ENCODE data around the gene INPP5A.

Gene INPP5A

DNA sequence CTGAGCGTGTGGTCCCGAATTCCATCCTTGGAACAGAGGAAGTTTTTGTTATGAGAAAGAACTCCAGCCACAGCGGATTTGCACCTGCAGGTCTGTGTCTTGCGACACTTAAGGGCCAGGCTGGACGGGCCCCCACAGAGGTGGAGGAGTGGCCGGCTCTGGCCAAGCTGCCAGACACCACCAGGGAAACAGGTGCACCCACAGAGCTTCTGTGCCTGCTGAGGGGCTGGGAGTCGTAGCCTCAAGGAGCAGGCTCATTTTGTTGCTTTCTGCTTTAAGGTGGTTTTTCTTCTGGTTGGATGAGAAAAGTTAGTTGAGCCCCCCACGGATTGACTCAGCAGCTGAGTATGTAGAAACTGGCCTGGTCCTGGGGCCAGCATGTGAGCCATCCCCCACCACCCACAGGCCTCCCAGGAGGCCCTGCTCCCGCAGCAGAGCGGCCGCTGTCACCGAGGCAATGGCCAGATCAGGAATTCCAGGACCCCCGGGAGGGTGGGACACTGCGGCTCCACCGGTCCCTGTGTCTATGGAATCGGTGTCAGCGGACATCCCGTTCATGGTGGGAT lies 206.4 kb downstream of the INPP5A start:
- no peak for DNase-seq
- in situ Hi-C loops (cut with MboI; ENCODE audit: low pct_unique_long_range_greater_than_20kb, low sequenced_read_pairs): no loop called here

DNA sequence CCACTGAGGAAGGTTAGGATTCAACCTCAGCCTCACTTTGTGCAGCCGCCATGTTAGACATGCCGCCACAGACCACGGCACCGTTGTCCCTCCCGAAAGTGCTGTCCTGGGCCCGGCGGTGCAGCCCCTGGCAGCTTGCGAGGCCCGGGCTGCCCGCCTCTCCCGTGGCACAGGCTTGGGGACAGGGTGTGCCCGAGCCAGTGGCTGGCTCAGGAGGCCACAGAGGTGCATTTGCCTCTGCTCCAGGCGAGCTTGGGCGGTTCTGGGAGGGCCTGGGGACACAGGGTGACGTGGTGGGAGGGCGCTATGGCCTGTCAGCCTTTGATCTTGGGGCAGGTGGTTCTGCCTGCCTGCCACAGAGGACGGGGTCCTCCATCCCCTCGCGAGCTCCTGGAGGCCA lies 207.3 kb downstream of the INPP5A start:
- in situ Hi-C loops (cut with MboI; ENCODE audit: low pct_unique_long_range_greater_than_20kb, low sequenced_read_pairs): no loop called here
- DNase-seq: no peak

DNA sequence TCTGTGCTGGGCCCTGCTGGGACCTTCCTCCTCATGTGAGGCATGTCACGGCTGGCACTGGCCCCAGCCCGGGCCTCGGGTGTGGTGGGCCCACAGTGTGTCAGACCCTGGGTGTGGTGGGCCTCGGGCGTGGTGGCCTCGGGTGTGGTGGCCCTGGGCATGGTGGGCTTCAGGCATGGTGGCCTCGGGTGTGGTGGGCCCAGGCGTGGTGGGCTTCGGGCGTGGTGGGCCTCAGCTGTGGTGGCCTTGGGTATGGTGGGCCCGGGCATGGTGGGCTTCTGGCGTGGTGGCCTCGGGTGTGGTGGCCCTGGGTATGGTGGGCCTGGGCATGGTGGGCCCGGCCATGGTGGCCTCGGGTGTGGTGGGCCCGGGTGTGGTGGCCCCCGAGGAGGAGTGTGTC lies 207.9 kb downstream of the INPP5A start:
- no peak for DNase-seq
- in situ Hi-C loops (cut with MboI; ENCODE audit: low pct_unique_long_range_greater_than_20kb, low sequenced_read_pairs): no loop called here

DNA sequence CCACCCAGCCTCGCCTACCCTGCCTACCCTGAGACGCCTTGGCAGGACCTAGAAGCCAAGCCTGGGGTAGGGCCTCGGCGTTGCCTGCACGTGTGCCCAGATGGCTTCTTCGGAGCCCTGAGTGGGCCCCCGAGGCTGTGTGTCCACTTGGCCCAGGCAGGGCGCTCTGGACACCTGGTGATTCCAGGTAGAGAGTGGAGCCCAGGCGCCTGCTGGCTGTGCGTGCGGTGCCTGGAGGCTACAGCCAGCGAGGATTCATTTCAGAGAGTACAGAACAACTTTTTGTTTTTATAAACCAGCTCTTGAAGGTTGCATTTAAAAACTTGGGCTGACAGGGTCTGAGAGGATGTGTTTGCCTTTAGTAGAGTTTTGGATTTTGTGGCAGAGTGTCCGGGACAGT lies 208.4 kb downstream of the INPP5A start:
- in situ Hi-C loops (cut with MboI; ENCODE audit: low pct_unique_long_range_greater_than_20kb, low sequenced_read_pairs): no loop called here
- no peak for DNase-seq

DNA sequence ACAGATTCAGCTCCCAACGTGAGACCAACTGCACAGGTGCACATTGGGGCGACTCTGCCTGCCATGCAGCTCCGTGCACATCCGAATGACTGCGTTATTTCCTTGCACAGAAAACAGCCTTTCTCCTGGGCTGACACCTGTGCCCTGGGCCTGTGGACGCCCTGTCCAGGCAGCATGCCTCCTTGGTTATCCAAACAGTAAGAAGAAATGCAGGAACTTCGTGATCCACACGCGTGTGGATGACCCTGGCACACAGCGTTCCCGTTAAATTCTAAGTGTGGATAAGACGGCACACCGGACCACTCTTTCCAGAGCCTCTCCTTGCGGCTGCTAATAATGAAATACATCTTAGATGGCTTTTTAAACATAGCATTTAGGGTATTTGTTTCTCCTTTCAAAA lies 208.8 kb downstream of the INPP5A start:
- in situ Hi-C loops (cut with MboI; ENCODE audit: low pct_unique_long_range_greater_than_20kb, low sequenced_read_pairs): no loop called here
- no peak for DNase-seq

DNA sequence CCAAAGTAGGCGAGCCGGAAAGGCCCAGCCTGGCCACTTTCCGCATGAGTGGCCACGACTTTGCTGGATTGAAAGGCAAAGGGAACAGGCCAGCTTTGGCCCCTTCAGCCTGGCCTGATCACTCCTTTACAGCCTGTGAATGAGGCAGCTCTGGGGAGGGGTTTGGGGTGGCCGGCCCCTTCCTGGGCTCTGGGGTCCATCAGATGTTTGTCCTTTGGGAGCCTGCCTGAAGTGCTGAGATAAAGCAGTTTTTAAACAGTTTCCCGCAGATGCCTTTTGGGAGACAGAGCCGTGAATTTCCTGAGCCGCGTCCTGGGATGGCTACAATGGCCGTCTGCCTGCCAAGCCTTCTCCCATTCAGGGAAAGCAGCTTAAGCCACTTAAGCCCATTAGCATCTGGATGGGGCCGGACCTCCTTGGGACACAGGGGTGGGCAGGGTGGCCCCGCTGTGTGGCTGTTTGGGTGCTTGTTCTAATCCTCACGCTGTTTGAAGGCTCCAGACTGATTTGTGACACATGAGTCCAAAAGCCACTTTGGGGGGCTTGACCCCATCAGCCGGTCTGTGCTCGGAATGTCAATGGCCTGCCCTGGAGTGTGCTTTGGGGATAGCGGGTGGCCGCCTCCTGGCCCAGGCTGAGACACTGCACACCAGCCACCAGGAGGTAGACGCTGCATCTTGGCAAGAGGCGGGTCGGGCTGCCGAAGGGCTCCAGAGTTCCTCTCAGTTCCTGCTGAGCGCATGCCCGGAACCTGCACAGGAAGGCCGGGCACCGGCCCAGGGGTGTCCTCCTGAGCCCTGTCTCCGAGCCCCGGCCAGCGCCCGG lies 209.4 kb downstream of the INPP5A start:
- in situ Hi-C loops (cut with MboI; ENCODE audit: low pct_unique_long_range_greater_than_20kb, low sequenced_read_pairs): no loop called here
- DNase-seq: no peak

DNA sequence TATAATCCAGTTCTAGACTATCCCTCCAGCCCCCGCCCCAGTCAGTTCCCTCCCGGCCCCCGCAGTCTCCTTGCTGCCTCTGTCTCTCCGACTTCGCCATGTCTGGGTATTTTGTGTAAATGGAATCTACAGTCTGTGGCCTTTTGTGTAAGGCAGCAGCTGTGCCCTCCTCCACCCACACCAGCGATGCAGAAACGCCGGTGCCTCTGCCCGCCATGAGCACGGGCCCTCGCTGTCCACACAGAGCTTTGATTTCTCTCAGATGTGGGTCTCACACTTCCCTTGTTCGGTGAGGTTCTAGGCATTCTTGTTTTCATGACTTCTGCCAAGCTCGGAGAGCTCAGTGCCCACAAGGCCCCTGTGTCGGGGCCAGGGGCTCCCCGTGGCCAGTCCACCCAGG lies 210.5 kb downstream of the INPP5A start:
- DNase-seq: no peak
- in situ Hi-C loops (cut with MboI; ENCODE audit: low pct_unique_long_range_greater_than_20kb, low sequenced_read_pairs): no loop called here

DNA sequence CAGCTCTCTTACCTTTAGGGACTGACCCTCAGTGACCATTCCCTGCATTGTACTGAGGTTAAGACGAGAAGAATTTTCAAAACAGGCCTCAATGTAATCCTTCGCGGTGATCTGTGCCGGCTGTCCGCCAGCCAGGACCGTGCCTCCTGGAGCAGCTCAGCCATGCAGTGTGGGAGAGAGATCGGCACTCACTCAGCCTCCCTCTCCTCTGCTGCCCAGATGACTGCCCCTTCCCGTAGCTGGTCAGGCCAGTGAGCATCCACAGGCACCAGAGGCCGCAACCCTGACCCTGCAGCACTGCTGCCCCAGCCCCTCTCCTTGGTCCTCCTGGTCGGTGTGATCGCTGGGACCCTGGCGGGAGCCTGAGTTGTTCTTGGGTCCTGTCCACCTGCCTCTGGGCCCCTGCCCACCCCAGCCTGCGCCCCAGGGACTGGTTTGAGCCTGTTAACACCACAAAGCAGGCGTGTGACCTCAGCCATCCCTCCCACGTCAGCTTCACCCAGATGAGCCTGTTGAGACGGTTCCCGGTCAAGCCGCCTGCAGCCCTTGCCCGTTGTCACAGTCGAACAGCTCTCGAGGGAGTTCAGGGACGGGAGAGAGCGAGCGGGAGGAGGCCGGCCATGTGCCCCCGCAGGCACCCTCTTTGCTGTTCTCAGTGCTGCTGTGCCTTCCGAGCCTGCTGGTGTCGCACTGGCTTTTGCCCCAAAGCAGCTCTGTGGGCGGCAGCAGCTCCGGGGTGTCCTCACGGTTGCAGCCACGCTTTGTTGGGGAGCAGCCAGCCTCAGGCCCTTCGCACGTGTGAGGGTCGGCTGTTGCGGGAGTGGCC lies 211.2 kb downstream of the INPP5A start:
- in situ Hi-C loops (cut with MboI; ENCODE audit: low pct_unique_long_range_greater_than_20kb, low sequenced_read_pairs): no loop called here
- no peak for DNase-seq

DNA sequence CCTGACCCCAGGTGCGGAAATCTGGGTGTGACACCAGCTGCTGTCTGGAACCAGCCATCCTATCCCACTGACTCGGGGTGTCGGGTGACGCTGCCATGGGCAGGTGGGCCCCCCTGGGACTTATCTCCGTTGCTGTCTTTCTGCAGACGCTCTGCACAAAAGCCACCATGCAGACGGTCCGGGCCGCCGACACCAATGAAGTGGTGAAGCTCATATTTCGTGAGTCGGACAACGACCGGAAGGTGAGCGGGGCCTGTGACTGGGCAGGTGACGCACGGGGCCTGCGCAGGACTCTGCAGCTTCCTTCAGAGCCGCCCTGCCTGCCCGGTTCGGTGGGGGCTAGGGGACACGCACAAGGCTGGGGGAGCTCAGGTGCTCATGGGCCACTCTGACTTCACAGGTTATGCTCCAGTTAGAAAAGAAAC lies 211.8 kb downstream of the INPP5A start:
- in situ Hi-C loops (cut with MboI; ENCODE audit: low pct_unique_long_range_greater_than_20kb, low sequenced_read_pairs): no loop called here
- no peak for DNase-seq

DNA sequence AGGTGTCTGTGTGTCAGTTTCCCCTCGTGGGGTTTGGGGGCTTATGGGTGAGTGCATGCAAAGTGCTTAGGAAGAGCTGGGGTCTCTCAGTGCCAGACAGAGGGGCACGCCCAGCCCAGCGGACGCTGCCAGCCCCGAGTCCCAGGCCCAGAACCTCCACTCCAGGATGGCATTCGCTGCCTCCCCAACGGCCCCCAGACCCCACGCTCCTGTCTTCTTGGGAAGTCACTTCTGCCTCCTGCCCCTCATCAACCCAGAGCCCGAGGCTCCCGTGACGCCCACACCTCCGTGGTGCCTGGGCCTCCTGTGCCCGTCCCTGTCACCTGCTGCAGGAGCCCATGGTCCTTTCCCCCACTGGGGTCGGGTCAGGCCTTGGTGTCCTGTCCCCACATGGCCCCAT lies 213.3 kb downstream of the INPP5A start:
- in situ Hi-C loops (cut with MboI; ENCODE audit: low pct_unique_long_range_greater_than_20kb, low sequenced_read_pairs): no loop called here
- DNase-seq: no peak

DNA sequence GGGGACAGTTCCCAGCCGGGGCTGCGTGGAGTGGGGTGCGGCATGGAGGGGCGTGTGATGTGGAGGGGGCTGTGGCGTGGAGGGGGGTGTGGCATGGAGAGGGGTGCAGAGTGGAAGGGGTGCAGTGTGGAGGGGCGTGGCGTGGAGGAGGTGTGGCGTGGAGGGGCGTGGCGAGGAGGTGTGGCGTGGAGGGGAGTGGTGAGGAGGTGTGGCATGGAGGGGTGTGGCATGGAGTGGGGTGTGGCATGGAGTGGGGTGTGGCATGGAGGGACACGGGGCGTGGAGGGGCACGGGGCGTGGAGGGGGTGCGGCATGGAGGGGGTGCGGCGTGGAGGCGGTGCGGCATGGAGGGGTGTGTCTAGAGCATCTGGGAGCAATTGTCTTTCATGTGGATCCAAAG lies 214.8 kb downstream of the INPP5A start:
- no peak for DNase-seq
- in situ Hi-C loops (cut with MboI; ENCODE audit: low pct_unique_long_range_greater_than_20kb, low sequenced_read_pairs): no loop called here

DNA sequence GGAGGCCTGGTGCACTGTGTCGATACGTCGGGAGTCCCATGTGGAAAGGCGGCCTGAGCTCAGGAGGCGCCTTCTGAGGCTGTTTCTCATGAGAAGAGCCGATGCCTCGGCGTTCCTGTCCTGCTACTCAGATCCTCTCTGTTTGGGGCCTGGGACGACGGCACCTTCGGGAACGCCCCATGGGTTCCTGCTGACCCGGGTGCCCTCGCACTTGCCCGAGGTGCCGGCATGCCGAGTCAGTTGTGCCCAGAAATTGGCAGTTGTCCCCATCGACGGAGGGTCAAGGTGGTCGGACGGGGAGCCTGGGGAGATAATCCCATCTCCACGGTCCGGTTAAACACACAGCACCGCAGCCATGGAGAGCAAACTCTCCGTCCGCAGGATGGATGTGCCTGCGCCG lies 215.4 kb downstream of the INPP5A start:
- no peak for DNase-seq
- in situ Hi-C loops (cut with MboI; ENCODE audit: low pct_unique_long_range_greater_than_20kb, low sequenced_read_pairs): no loop called here

DNA sequence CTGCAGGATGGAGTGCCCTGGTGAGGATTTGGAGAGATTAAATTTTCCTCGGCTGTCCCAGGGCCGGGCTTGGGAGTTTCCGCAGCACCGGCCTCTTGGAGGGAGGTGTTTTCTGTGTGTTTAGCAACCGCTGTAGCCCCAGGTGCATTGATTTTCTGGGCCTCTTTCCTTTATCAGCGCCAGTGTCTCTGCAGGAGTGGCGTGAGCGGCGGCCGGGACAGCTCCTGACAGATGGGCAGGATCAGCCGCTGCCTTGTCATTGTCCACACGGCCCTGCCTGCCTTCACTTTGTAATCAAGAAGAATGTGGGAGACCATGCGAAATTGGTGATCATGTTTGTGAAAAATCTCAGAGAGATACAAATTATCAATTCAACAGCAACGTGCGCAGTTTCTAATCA lies 216.0 kb downstream of the INPP5A start:
- in situ Hi-C loops (cut with MboI; ENCODE audit: low pct_unique_long_range_greater_than_20kb, low sequenced_read_pairs): no loop called here
- DNase-seq: no peak

DNA sequence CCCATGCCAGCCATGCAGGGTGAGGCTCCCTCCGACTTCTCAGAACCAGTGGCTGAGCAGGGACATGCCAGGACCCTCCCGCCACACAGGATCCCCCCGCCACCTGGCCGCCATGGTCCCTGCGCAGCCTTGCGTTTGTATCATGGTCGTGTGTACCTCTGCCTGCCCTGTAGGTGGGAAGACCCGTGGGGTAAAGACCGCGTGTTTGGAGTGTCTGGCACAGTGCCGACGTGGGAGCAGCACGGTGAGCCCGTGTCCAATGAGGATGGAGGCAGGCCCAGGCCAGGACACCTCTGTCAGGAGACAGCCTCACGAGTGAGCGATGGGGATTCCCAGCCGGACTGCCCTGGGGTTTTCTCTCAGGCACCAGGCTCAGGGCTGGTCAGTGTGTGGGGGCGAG lies 216.5 kb downstream of the INPP5A start:
- DNase-seq: no peak
- in situ Hi-C loops (cut with MboI; ENCODE audit: low pct_unique_long_range_greater_than_20kb, low sequenced_read_pairs): no loop called here

DNA sequence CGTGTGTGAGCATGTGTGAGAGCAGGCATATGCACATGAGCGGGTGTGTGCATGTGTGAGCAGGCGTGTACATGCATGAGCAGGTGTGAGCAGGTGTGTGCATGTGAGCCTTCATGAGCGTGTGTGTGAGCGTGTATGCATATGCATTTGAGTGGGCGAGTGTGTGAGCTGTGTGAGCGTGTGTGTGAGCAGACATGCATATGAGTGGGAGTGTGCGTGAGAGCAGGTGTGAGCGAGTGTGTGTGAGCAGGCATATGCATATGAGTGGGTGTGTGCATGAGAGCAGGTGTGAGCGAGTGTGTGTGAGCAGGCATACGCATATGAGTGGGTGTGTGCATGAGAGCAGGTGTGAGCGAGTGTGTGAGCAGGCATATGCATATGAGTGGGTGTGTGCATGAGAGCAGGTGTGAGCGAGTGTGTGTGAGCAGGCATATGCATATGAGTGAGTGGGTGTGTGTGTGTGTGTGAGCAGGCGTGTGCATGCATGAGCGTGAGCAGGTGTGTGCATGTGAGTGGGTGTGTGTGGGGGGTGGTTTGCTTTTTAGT lies 217.7 kb downstream of the INPP5A start:
- no peak for DNase-seq

DNA sequence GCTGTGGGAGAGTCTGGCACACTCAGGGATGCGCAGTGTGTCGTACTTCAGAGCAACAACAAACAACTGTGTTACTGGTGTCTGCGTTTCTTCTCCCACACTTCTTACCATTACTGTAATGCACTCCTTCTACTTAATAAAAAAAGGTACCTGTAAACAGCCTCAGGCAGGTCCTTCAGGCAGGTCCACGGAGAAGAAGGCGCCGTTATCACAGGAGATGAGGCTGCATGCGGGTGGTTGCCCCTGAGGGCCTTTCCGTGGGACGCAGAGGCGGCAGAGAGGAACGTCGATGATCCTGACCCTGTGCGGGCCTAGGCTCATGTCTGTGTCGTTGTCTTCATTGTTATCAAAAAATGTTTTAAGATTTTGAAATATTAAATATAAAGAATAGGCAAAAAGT lies 219.0 kb downstream of the INPP5A start:
- in situ Hi-C loops (cut with MboI; ENCODE audit: low pct_unique_long_range_greater_than_20kb, low sequenced_read_pairs): no loop called here
- DNase-seq: no peak

More for the DNA sequence above, 217.7 kb downstream of the INPP5A start:
- in situ Hi-C loops (cut with MboI; ENCODE audit: low pct_unique_long_range_greater_than_20kb, low sequenced_read_pairs): no loop called here

DNA sequence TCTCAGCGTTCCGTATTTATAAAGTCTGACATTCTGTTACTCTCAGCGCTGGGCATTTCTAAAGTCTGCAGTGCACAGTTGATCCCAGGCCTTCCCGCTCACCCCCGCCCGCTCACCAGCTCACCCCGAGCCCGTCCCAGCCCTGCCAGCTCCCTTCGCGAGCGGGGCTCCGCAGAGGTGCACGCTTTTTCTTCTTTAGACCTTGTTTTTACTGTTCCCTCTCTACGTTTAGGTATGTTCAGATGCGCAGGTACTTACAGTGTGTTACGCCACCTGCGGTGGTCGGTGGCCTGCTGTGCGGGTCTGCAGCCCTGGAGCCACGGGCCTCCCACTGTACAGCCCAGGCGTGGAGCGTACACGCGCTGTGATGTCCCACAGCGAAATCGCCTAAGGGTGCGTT lies 219.6 kb downstream of the INPP5A start:
- no peak for DNase-seq
- in situ Hi-C loops (cut with MboI; ENCODE audit: low pct_unique_long_range_greater_than_20kb, low sequenced_read_pairs): no loop called here

DNA sequence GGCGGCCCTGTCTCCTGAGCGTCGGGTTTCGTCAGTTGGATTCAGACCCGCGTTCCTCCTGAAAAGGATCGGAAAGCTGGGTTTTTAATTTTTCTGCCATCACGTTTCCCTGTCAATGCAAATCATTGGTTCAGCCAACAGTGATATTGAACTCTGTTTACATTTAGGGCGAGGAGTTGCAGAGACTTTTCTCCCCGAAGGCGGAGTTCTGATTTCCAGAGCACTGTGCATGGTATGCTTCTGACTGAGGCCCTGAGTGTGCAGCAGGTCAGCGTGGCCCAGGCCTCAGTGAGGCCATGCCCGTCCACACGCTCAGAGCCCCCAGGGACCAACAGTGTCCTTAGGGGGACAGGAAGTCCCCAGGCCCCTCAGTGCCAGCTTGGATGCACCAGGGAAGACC lies 221.3 kb downstream of the INPP5A start:
- no peak for DNase-seq
- in situ Hi-C loops (cut with MboI; ENCODE audit: low pct_unique_long_range_greater_than_20kb, low sequenced_read_pairs): no loop called here

DNA sequence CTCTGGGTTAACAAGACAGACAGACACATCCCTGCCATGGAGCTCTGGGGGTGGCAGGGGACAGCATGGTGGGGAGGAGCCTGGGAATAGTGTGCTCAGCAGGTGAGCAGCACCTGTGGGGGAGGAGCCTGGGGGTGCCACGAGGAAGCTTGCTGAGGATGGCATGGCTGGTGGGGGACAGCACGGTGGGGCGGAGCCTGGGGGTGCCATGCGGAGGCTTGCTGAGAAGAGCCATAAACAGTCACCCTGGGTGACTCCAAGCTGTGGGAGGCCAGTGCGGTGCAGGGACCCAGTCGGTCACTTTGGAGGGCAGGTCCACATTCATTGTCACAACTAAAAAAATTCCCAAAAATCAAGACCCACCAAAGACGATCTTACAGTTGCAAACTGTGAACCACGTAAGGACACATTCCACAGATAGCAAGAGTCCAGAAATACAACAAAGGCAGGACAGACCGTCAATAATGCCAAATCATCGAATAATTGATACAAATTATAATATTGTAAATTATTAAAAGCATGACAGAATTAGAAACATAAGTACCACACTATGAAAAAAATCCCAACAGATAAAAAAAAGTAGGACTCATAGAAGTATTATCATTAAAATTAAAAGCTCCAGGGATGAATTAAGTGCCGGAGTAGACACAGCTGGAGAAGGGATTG lies 223.9 kb downstream of the INPP5A start:
- in situ Hi-C loops (cut with MboI; ENCODE audit: low pct_unique_long_range_greater_than_20kb, low sequenced_read_pairs): no loop called here
- DNase-seq: no peak
